Neural cell (in vitro differentiated cells): ENCODE results near the gene SLC25A22. TPM values are rescaled to one million over a fixed set of nuclear protein-coding genes. Genes with fewer than 3 reads are reported as not detected.

Experiments used
- H2AFZ ChIP-seq: fragments of 200-600, 300-800 bp; sonication (generic), shearing (Covaris generic); 2 replicates; pipeline ENCODE4 v1.6.0; 2014; ENCODE audit warnings: low read depth, mild to moderate bottlenecking, antibody characterized with exemption, low read length, moderate library complexity
- H3F3A ChIP-seq: fragments of 200-600 bp; shearing (Covaris generic); 2 replicates; pipeline ENCODE4 v1.6.1; 2016; ENCODE audit warnings: mild to moderate bottlenecking, moderate library complexity, mixed read lengths, antibody characterized with exemption, low read length; ENCODE audit not compliant: insufficient read depth, poor library complexity, severe bottlenecking
- H3K27ac ChIP-seq: fragments of 200-600, 300-800 bp; sonication (generic), shearing (Covaris generic); 2 replicates; pipeline ENCODE4 v1.5.1; 2014; ENCODE audit warnings: mild to moderate bottlenecking, low read length, moderate library complexity
- H3K27me3 ChIP-seq: fragments of 300-800, 200-600 bp; sonication (generic), shearing (Covaris generic); 2 replicates; pipeline ENCODE4 v1.6.0; 2014; ENCODE audit warnings: mild to moderate bottlenecking, low read depth, low read length, moderate library complexity; ENCODE audit not compliant: insufficient read depth
- H3K36me3 ChIP-seq: fragments of 300-800, 200-600 bp; sonication (generic), shearing (Covaris generic); 2 replicates; pipeline ENCODE4 v1.5.1; 2014; ENCODE audit warnings: mild to moderate bottlenecking, antibody characterized with exemption, low read length, moderate library complexity; ENCODE audit not compliant: insufficient read depth
- H3K4me2 ChIP-seq: fragments of 300-800, 200-600 bp; sonication (generic), shearing (Covaris generic); 2 replicates; pipeline ENCODE4 v1.6.0; 2014; ENCODE audit warnings: mild to moderate bottlenecking, low read length
- H3K4me3 ChIP-seq: fragments of 300-800, 200-600 bp; sonication (generic), shearing (Covaris generic); 2 replicates; pipeline ENCODE4 v1.5.1; 2014; ENCODE audit warnings: mild to moderate bottlenecking, low read length, moderate library complexity
- H3K79me2 ChIP-seq: fragments of 200-600 bp; shearing (Covaris generic); replicated peaks from 2 replicates; pipeline ENCODE4 v1.6.0; 2014; ENCODE audit warnings: mild to moderate bottlenecking, low read length, moderate library complexity; ENCODE audit not compliant: insufficient read depth
- H3K9ac ChIP-seq: fragments of 300-800, 200-600 bp; sonication (generic), shearing (Covaris generic); 2 replicates; pipeline ENCODE4 v1.6.1; 2016; ENCODE audit warnings: mild to moderate bottlenecking, low read length, mixed read lengths
- H3K9me2 ChIP-seq: fragments of 200-600 bp; shearing (Covaris generic); 2 replicates; pipeline ENCODE4 v1.6.1; 2016; ENCODE audit warnings: mild to moderate bottlenecking, low read length, mixed read lengths; ENCODE audit not compliant: insufficient read depth
- H3K9me3 ChIP-seq: fragments of 200-600, 300-800 bp; sonication (generic), shearing (Covaris generic); 2 replicates; pipeline ENCODE4 v1.6.1; 2016; ENCODE audit warnings: mild to moderate bottlenecking, mixed run types, low read length, moderate library complexity, mixed read lengths
- H4K20me1 ChIP-seq: fragments of 200-600 bp; shearing (Covaris generic); 2 replicates; pipeline ENCODE4 v1.6.1; 2016; ENCODE audit warnings: mild to moderate bottlenecking, mixed run types; ENCODE audit not compliant: insufficient read depth
- EP300 ChIP-seq: fragments of 450-650 bp; conservative IDR thresholded peaks from 2 replicates; pipeline ENCODE4 v1.6.1; 2014; ENCODE audit warnings: antibody characterized with exemption, mild to moderate bottlenecking, moderate library complexity; ENCODE audit not compliant: poor library complexity, severe bottlenecking
- EZH2 ChIP-seq: fragments of 200-600, 300-800 bp; shearing (Covaris generic), sonication (generic); IDR thresholded peaks from 2 replicates; pipeline ENCODE4 v1.6.1; 2014; ENCODE audit warnings: antibody characterized with exemption, low read length, borderline replicate concordance, mild to moderate bottlenecking; ENCODE audit not compliant: insufficient read depth, poor library complexity, severe bottlenecking
- MXI1 ChIP-seq: fragments of 450-650 bp; conservative IDR thresholded peaks from 2 replicates; pipeline ENCODE4 v1.6.1; 2014; ENCODE audit warnings: antibody characterized with exemption, mild to moderate bottlenecking; ENCODE audit not compliant: poor library complexity, severe bottlenecking
- POLR2AphosphoS5 ChIP-seq: IDR thresholded peaks from 2 replicates; pipeline ENCODE4 v1.6.1; 2012
- RAD21 ChIP-seq: fragments of 450-650 bp; conservative IDR thresholded peaks from 2 replicates; pipeline ENCODE4 v1.6.1; 2014; ENCODE audit warnings: antibody characterized with exemption, mild to moderate bottlenecking, moderate library complexity
- SMC3 ChIP-seq: fragments of 450-650 bp; conservative IDR thresholded peaks from 2 replicates; pipeline ENCODE4 v1.6.1; 2014; ENCODE audit warnings: antibody characterized with exemption, mild to moderate bottlenecking, moderate library complexity; ENCODE audit not compliant: poor library complexity
- TAF1 ChIP-seq: IDR thresholded peaks from 2 replicates; pipeline ENCODE4 v1.6.1; 2012; ENCODE audit warnings: low read depth
- polyA plus RNA-seq: library from polyadenylated mRNA; depleted of rRNA; stranded (reverse); fragments of >200 nt; gene quantifications from 2 replicates; pipeline ENCODE4 v1.2.3, GENCODE V29; 2014
- TF ChIP-seq, protein P1 (sequence below): fragments of 450-650 bp; IDR thresholded peaks from 2 replicates; pipeline ENCODE4 v1.5.1; 2014; ENCODE audit warnings: antibody characterized with exemption, mild to moderate bottlenecking, moderate library complexity; ENCODE audit not compliant: poor library complexity, severe bottlenecking
- TF ChIP-seq, protein P2 (sequence below): IDR thresholded peaks from 2 replicates; pipeline ENCODE4 v1.6.1; 2012; ENCODE audit warnings: borderline replicate concordance

SLC25A22 gene
- polyA plus RNA-seq, 1 donor from 2014 or later, result 40.9 TPM

DNA sequence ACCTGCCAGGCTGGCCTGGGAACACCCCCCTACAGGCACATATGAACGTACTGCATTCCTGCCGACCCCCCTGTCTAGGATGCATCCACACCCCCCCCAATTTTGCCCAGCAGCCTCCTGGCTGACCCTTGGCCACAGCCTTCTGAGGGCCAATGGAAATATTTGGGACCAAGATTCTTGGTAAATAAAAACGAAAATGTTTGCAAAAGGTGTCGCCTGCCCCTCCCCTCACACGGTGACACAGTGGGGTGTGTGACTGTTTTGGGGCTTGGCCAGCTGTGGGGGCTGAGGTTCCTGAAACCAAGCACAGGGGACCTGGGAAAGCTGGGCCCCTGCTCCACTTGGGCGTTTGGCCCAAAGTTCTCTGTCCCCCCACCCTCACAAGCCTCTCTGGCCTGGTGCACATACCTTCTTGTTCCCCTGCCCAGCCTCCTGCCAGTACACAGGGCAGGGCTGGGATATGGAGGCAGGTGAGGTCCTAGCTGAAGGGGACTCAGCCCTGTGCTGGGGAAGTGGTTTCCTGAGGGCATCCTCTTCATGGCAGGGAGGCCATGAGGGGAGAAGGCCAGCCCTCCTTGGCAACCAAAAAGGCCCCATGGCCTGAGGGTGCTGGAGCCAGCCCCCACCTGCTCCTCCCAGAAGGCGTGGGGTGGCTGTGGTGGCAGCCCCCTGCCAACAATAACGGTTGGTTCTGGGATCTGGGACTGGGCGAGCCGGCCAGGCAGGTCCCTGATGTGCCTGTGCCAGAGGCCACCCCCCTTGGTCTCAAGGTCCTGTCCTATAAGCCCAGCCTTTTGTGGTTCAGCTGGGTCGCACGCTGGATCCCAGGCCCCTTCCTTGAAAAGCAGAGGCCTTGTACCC lies 27.5 kb upstream of the SLC25A22 start:
- Histone ChIP-seq H3K9me2 (no peaks in the 10 kb centered on the region), H3K4me3 (no peak overlapping the region), H3K79me2 (no peaks in the 10 kb centered on the region), H3F3A (no peaks in the 10 kb centered on the region), H3K36me3 (no peaks in the 10 kb centered on the region), H4K20me1 (no peaks in the 10 kb centered on the region), H3K9me3 (no peaks in the 10 kb centered on the region), H3K27ac (no peak overlapping the region), H3K4me2 (no peak overlapping the region), H3K9ac (no peak overlapping the region), H2AFZ (no peak overlapping the region), H3K27me3 (peaks cover 35% of the 10 kb centered on the region)
- TF ChIP-seq, protein P1, sequence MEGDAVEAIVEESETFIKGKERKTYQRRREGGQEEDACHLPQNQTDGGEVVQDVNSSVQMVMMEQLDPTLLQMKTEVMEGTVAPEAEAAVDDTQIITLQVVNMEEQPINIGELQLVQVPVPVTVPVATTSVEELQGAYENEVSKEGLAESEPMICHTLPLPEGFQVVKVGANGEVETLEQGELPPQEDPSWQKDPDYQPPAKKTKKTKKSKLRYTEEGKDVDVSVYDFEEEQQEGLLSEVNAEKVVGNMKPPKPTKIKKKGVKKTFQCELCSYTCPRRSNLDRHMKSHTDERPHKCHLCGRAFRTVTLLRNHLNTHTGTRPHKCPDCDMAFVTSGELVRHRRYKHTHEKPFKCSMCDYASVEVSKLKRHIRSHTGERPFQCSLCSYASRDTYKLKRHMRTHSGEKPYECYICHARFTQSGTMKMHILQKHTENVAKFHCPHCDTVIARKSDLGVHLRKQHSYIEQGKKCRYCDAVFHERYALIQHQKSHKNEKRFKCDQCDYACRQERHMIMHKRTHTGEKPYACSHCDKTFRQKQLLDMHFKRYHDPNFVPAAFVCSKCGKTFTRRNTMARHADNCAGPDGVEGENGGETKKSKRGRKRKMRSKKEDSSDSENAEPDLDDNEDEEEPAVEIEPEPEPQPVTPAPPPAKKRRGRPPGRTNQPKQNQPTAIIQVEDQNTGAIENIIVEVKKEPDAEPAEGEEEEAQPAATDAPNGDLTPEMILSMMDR, result no peak
- TF ChIP-seq, protein P2, sequence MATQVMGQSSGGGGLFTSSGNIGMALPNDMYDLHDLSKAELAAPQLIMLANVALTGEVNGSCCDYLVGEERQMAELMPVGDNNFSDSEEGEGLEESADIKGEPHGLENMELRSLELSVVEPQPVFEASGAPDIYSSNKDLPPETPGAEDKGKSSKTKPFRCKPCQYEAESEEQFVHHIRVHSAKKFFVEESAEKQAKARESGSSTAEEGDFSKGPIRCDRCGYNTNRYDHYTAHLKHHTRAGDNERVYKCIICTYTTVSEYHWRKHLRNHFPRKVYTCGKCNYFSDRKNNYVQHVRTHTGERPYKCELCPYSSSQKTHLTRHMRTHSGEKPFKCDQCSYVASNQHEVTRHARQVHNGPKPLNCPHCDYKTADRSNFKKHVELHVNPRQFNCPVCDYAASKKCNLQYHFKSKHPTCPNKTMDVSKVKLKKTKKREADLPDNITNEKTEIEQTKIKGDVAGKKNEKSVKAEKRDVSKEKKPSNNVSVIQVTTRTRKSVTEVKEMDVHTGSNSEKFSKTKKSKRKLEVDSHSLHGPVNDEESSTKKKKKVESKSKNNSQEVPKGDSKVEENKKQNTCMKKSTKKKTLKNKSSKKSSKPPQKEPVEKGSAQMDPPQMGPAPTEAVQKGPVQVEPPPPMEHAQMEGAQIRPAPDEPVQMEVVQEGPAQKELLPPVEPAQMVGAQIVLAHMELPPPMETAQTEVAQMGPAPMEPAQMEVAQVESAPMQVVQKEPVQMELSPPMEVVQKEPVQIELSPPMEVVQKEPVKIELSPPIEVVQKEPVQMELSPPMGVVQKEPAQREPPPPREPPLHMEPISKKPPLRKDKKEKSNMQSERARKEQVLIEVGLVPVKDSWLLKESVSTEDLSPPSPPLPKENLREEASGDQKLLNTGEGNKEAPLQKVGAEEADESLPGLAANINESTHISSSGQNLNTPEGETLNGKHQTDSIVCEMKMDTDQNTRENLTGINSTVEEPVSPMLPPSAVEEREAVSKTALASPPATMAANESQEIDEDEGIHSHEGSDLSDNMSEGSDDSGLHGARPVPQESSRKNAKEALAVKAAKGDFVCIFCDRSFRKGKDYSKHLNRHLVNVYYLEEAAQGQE, result no peak

- H4K20me1 ChIP-seq, result no peaks in the 10 kb centered on the region
- H3K9me2 ChIP-seq, result no peaks in the 10 kb centered on the region
- H3K9ac ChIP-seq, result no peak overlapping the region
- H2AFZ ChIP-seq, result no peak overlapping the region
- peaks cover 3% of the 10 kb centered on the region for H3K79me2 ChIP-seq
- no peaks in the 10 kb centered on the region for H3F3A ChIP-seq
- no peak overlapping the region for H3K4me2 ChIP-seq
- no peak overlapping the region for H3K27ac ChIP-seq
- no peak overlapping the region for H3K4me3 ChIP-seq
- TF ChIP-seq SMC3 (no peak), TAF1 (no peak), RAD21 (no peak), EZH2 (no peak), EP300 (no peak), MXI1 (no peak), POLR2AphosphoS5 (no peak)
- TF ChIP-seq, protein P1, result no peak
- TF ChIP-seq, protein P2, result no peak
- H3K9me3 ChIP-seq, result no peaks in the 10 kb centered on the region
- H3K36me3 ChIP-seq, result no peaks in the 10 kb centered on the region
- peaks cover 29% of the 10 kb centered on the region for H3K27me3 ChIP-seq
These were observed 26.9 kb upstream of the SLC25A22 start for GRCh38 chr11:824942-825341.
